SJCRH30 (cell line): ENCODE results near the gene MYT1. TPM values are rescaled to one million over a fixed set of nuclear protein-coding genes. Genes with fewer than 3 reads are reported as not detected.

Experiments
- DNase-seq, 2 experiments: peaks; one replicate each; pipeline ENCODE4 v3.0.0-alpha.2; 2015 to 2020
- H3K27ac ChIP-seq: fragments of 250-450 bp; sonication (Bioruptor Pico); 2 replicates; pipeline ENCODE4 v1.5.1; 2020; ENCODE audit warnings: mild to moderate bottlenecking, moderate library complexity
- H3K27me3 ChIP-seq: fragments of 250-450 bp; sonication (Bioruptor Pico); 2 replicates; pipeline ENCODE4 v1.5.1; 2020; ENCODE audit warnings: mild to moderate bottlenecking, moderate library complexity
- H3K36me3 ChIP-seq: fragments of 250-450 bp; sonication (Bioruptor Pico); 2 replicates; pipeline ENCODE4 v1.5.1; 2020; ENCODE audit warnings: mild to moderate bottlenecking, moderate library complexity
- H3K4me1 ChIP-seq: fragments of 250-450 bp; sonication (Bioruptor Pico); 2 replicates; pipeline ENCODE4 v1.5.1; 2020; ENCODE audit warnings: mild to moderate bottlenecking, moderate library complexity
- H3K4me3 ChIP-seq: fragments of 250-450 bp; sonication (Bioruptor Pico); 2 replicates; pipeline ENCODE4 v1.5.1; 2020; ENCODE audit warnings: mild to moderate bottlenecking, moderate library complexity
- H3K9me3 ChIP-seq: fragments of 250-450 bp; sonication (Bioruptor Pico); replicated peaks from 2 replicates; pipeline ENCODE4 v1.5.1; 2020; ENCODE audit warnings: mild to moderate bottlenecking, moderate library complexity
- total RNA-seq: library from RNA; depleted of rRNA; stranded (reverse); fragments of >200 nt; shearing (Covaris generic); gene quantifications from 2 replicates; pipeline ENCODE4 v1.2.3, GENCODE V29; 2014

MYT1 gene
- total RNA-seq, 1 experiment from 2014 or later = not detected

DNA sequence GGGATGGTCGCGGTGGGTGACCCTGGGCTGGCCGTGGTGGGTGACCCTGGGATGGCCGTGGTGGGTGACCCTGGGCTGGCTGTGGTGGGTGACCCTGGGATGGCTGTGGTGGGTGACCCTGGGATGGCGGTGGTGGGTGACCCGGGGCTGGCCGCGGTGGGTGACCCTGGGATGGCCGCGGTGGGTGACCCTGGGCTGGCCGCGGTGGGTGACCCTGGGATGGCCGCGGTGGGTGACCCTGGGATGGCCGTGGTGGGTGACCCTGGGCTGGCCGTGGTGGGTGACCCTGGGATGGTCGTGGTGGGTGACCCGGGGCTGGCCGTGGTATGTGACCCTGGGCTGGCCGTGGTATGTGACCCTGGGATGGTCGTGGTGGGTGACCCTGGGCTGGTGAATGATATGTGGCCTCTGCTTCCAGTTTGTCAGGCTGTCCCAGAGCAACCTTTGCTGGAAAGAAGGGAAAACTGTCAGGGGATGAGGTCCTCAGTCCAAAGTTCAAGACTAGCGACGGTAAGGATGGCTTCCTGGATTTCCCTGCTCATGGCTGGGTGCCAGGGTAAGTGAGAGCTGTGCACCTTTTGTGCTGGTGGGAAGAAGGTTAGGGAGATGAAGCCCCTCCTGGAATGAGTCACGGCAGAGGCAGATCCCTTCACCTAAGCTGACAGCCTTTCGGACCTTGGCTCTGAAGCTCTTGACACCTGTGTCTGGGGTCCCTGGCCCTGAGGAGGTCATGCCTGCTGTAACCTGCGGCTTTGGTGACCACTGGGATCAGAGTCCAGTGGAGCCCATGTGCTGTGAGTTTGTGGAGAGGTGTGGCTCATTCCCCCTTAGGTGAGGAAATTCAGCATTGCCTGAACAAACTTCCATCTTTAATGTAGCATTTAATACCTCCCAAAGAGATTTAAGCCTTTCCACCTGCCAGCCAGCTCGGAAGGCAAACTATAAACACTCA lies 72.2 kb downstream of the MYT1 start:
- Histone ChIP-seq H3K27ac (no peak overlapping the region), H3K4me3 (no peak overlapping the region), H3K4me1 (no peaks in the 10 kb centered on the region), H3K27me3 (peaks cover 7% of the 10 kb centered on the region), H3K36me3 (no peaks in the 10 kb centered on the region), H3K9me3 (no peaks in the 10 kb centered on the region)
- no peak for DNase-seq

DNA sequence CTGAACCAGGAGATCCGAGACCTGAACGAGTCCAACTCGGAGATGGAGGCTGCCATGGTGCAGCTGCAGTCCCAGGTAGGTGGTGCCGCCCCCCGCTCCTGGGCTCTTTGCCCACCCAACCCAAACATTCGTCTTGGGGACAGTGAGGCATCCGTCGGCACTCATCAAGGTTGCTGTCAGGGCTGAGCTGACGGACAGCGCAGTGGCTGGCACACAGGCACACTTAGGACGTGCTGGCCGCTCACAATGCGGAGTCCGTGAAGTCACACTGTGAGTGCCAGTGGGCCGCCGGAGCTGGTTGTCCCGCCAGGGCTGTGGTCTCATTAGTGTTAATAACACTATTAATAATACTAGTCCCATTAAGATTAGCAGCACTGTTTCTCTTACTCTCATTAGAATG lies 73.1 kb downstream of the MYT1 start:
- H3K4me1 ChIP-seq = no peaks in the 10 kb centered on the region
- H3K27me3 ChIP-seq = peaks cover 11% of the 10 kb centered on the region; the same call in 1 of the 2 replicates
- no peaks in the 10 kb centered on the region for H3K36me3 ChIP-seq
- H3K27ac ChIP-seq = no peak overlapping the region
- H3K9me3 ChIP-seq = no peaks in the 10 kb centered on the region
- DNase-seq = no peak
- no peak overlapping the region for H3K4me3 ChIP-seq

DNA sequence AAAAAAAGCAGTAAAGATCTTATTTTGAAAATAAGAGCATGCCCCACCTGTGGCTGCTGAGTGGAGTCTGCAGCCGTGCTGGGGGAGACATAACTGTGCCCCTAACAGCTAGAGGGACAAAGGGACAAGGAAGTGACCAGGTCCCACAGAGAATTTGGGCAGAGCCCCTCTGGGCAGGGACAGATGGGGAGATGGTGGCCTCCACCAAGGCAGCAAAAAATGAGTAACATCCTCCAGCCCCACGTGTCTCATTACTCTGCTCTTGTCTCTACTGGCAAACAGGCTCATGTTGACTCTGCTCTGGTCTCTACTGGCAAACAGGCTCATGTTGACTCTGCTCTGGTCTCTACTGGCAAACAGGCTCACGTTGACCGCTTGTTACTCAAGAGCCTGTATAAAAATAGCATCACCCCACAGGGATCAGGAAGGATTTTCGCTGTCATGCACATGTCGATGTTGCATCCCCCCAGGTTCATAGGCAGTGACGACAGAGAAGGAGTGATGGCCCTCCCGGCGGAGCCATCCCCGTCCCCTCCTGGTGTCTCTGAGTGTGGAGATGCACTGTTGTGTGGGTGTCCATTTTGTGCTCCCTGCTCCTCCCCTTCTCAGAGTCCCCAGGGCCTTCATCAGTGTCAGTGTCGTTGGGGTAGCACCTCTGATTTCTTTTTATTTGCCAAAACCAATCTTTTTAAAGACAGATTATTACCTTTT lies 74.0 kb downstream of the MYT1 start:
- Histone ChIP-seq H3K36me3 (no peaks in the 10 kb centered on the region), H3K27me3 (peaks cover 11% of the 10 kb centered on the region; the same call in 1 of the 2 replicates), H3K9me3 (no peaks in the 10 kb centered on the region), H3K4me1 (no peaks in the 10 kb centered on the region), H3K4me3 (no peak overlapping the region), H3K27ac (no peak overlapping the region)
- no peak for DNase-seq

DNA sequence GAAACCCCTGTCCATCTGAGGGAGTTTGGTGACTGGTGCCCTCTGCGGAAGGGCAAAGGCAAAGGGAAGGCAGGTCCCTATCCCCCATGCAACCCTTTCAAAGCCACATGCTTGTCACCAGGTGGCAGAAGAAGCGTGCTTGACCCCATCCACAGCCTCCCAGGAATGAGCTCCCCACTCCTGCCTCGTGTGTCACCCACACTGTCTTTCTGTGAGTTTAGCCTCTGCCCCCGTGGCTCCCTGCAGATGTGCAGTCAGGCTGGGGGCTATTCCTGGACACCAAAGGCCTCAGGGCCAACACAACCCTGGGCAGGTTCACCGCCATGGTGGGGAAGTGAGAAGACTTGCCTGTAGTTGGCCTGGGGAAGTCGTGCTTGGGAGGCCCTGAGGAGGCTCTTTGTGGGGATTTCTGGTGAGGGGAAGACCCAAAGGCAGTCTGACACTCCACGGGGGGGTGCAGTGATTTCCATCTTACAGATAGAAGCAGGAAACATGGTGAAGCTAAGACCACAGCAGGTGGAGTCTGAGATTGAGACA lies 74.7 kb downstream of the MYT1 start:
- no peaks in the 10 kb centered on the region for H3K9me3 ChIP-seq
- H3K4me3 ChIP-seq = no peak overlapping the region
- no peak for DNase-seq
- H3K27ac ChIP-seq = no peak overlapping the region
- no peaks in the 10 kb centered on the region for H3K36me3 ChIP-seq
- H3K27me3 ChIP-seq = peaks cover 14% of the 10 kb centered on the region
- H3K4me1 ChIP-seq = no peaks in the 10 kb centered on the region

DNA sequence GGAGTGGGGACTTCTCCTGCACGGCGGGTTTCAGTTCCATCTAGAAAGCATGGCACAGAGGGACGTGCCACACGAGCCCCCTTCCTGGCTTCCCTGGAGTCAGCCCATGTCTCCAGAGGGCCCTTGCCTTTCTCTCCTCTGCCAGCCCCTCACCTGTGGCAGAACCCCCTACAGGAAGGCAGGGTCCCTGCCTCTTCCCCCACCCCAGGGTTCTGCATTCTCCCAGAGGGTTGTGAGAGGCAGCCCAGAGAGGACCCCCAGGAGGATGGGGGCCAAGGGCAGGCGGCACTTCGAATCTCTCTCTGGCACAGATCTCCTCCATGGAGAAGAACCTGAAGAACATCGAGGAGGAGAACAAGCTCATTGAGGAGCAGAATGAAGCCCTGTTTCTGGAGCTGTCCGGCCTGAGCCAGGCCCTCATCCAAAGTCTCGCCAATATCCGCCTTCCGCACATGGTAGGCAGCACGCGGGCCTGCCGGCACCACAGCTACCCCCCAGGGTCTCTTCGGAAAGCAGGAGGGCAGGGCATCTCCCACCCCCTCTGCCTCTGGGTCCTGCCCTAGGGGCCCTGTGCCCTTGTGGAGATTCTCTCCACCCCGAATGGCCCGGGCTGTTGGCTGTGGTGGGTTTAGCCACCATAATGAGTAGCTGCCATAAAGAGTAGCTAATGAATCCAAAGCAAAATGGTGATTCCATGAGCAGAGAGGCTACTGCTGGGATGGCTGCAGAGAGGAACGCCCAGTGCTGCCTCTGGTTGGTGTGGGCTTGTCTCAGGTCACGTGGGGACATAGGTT lies 75.4 kb downstream of the MYT1 start:
- Histone ChIP-seq H3K36me3 (no peaks in the 10 kb centered on the region), H3K27ac (no peak overlapping the region), H3K27me3 (peaks cover 14% of the 10 kb centered on the region), H3K4me1 (no peaks in the 10 kb centered on the region), H3K4me3 (no peak overlapping the region), H3K9me3 (no peaks in the 10 kb centered on the region)
- DNase-seq = no peak

DNA sequence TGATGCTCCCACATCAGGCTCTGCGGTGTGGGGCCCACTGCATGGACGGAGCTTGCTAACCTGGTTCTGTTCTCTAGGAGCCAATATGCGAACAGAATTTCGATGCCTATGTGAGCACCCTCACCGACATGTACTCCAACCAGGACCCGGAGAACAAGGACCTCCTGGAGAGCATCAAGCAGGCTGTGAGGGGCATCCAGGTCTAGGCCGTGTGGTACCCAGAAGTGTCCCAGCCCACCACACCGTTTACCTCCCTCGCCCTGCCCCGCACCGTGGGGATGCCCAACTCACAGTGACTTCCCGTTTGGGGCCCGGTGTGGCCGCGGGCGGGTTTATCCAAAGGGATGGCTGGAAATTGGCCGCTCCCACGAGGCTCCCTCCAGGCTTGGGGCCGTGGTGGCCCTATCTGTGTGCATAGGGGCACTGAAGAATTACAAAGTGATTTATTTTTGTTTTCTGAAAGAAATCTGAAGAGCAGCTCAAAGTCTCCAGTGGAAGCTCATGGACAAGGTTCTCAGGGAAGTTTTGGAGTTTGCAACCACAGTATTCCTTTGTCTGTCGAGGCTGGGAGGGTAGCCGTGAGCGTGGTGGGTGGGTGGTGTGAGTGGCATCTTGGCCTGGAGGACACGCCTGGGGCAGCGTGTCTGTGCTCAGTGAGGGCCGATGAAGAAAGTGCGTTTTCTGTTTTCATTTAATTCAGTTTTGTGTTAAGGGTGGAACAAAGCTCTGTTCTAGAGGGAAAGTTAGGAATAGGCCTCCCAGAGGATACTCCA lies 76.2 kb downstream of the MYT1 start:
- Histone ChIP-seq H3K36me3 (no peaks in the 10 kb centered on the region), H3K27ac (no peak overlapping the region), H3K27me3 (peaks cover 14% of the 10 kb centered on the region), H3K4me1 (no peaks in the 10 kb centered on the region), H3K4me3 (no peak overlapping the region), H3K9me3 (no peaks in the 10 kb centered on the region)
- DNase-seq = no peak

DNA sequence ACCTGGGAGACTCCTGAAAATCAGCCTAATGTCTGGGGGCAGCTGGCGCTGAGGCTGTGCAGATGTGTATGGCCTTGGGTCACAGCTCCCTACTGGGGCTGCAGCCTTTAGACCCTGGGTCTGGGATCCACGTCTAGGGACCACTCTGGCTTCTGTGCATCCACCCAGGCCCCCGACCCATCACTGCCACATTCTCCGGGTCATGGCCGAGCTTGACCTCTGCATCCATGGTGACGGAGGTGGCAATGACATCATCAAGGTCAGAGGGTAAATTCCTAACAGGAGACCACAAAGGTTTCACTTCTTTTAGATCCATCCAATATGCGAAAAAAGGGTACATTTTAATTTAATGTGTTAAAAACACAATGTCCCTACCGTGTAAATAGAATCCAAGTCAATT lies 76.8 kb downstream of the MYT1 start:
- Histone ChIP-seq H3K9me3 (no peaks in the 10 kb centered on the region), H3K27ac (no peak overlapping the region), H3K4me3 (no peak overlapping the region), H3K4me1 (no peaks in the 10 kb centered on the region), H3K27me3 (peaks cover 17% of the 10 kb centered on the region), H3K36me3 (no peaks in the 10 kb centered on the region)
- no peak for DNase-seq

DNA sequence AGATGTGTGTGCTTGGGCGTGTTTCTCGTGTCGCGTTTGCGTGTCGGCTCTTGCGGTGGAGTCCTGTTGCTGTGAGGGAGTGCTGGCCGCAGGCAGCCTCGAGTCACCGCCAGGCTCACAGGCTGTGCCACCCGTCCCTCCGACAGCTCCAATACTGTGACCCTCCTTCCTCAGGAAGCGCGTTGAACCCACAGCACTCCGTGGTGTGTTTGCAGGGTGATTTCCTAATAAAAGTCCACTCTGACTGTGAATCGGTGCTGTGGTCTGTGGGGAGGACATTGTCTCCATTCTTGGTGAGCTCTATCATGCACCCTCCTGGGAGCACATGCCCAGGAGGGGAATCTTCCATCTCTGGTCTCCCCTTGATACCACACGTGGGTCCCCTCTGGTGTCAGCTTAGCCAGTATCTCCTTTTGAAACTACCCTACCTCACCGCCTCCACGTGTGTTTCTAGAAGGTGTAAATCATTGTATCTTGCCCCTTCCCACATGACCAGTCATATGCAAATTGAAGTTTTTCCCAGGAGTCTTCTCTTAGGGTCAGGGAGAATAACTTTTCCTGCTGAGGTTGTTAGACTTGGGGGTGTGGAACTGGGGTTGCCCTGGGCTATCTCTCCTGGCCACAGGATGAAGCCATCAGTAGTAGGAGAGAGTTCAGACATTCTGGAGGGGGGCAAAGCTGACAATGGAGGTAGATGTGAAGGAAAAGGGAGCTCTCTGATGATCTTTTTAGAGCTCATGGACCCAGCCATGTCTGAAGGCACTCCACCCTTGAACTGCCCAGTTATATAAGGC lies 77.9 kb downstream of the MYT1 start:
- Histone ChIP-seq H3K27me3 (peaks cover 21% of the 10 kb centered on the region), H3K36me3 (no peaks in the 10 kb centered on the region), H3K4me3 (no peak overlapping the region), H3K4me1 (no peaks in the 10 kb centered on the region), H3K9me3 (no peaks in the 10 kb centered on the region), H3K27ac (no peak overlapping the region)
- no peak for DNase-seq

DNA sequence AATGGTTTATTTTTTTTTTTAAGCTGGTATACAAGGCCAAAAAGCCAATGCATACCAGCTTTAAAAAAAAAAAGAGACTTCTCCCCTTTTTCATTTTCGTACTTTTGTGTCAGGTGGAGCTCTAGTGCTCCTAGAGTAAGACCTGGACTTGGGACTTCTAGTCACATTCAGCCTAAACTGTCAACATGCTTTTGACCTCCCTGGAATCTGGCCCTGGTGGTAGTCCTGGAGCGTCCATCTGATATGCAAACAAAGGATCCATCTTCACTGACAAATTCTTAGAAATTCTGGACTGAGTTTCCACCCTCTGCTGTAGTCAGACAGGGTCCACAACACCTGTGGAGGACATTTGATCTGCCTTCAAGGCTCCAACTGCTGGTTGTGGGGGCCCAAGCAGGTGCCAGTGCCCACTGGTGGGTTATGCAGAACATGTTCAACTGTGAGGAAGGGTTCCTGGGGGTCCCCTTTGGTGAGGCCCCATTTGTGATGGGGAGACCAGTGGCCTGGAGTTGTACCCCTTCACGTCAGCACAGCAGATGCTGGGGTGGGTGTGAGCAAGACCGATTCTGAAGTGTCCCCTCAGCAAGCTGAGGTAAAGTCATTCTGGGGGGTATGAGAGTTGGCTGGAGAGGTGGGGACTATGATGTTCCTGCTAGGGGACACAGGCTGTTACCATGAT lies 78.7 kb downstream of the MYT1 start:
- H3K9me3 ChIP-seq = no peaks in the 10 kb centered on the region
- DNase-seq = no peak
- no peak overlapping the region for H3K4me3 ChIP-seq
- no peak overlapping the region for H3K27ac ChIP-seq
- H3K36me3 ChIP-seq = no peaks in the 10 kb centered on the region
- H3K4me1 ChIP-seq = no peaks in the 10 kb centered on the region
- H3K27me3 ChIP-seq = peaks cover 28% of the 10 kb centered on the region

DNA sequence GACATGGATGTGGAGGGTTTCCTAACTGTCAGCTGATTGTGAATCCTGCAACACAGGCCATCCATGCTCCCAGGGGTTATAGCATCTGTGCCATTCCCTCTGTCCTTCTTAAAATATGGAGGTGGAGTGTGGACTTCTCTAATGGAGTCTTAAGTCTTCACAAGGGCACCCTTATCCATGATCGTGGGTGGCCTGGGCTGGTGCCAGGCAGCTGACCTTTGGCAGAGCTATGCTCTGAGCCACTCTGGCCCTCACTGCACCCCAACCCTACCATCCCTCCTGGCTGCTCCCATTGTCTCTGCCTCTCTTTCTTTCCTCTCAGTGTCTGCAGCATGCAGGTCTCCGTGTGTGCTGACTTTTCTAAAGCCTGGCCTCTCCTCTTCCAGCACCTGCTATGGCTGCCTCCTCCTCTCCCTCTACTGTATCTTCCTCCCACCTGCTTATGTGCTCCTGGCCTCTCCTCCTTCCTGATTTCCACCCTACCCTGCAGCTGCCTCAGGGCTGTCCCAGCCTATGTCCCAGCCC lies 80.1 kb downstream of the MYT1 start:
- H3K4me3 ChIP-seq = no peak overlapping the region
- peaks cover 34% of the 10 kb centered on the region for H3K27me3 ChIP-seq
- H3K4me1 ChIP-seq = no peaks in the 10 kb centered on the region
- H3K36me3 ChIP-seq = no peaks in the 10 kb centered on the region
- DNase-seq = no peak
- H3K27ac ChIP-seq = no peak overlapping the region
- H3K9me3 ChIP-seq = no peaks in the 10 kb centered on the region

DNA sequence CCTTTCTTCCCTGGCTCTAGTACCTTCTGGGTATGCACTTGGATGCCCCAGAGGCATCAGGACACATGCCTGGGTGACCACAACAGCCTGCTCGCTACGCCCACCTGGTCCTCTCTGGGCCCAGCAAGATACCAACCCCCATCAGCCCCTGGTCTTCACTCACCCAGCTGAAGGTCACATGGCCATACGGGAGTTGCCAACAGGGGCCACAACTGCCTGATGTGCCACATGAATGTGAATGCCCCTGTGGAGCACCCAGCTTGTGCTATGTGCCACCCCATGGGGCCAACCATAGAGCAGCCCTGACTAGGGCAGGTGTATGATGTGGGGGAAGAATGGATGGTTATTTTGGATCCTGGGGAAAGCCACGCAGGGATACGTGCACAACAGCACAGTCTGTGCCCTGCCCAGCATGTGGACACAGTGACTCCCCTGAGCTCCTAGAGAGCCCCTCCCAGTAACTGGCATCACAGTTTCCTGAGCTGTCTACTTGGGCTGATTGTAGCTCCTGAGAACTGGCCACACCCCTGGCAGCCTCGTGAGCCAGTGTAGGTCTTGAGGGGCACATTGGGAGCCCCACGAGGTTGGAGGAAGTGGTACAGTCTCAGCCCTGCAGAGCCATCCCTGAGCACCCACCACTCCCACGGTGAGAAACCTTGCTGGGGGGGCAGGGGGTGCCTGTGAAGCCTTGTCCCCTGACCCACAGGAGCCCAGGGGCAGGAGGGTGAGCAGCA lies 80.8 kb downstream of the MYT1 start:
- H3K36me3 ChIP-seq = no peaks in the 10 kb centered on the region
- no peak overlapping the region for H3K4me3 ChIP-seq
- no peak overlapping the region for H3K27ac ChIP-seq
- no peak for DNase-seq
- H3K4me1 ChIP-seq = no peaks in the 10 kb centered on the region
- peaks cover 41% of the 10 kb centered on the region for H3K27me3 ChIP-seq
- no peaks in the 10 kb centered on the region for H3K9me3 ChIP-seq
